Measurements from ENCODE around the gene BEST1.
A peak's percentile ranks its signal among the peaks of the same experiment; 100 is the strongest.

Gene BEST1

GRCh38 chr11:62004473-62004872, 54.3 kb downstream of the BEST1 start:
- no peak for TF ChIP-seq CTCF (IDR thresholded peaks at IDR 0.05; ENCODE audit: insufficient read depth, low read depth, low read length, missing control alignments)
- H3K4me3 ChIP-seq (ENCODE audit: low read length): no peak overlapping the region
- no peak for DNase-seq (ENCODE audit: low read depth)

GRCh38 chr11:62008193-62008592, 58.0 kb downstream of the BEST1 start:
- no peak for DNase-seq (ENCODE audit: low read depth)
- no peak overlapping the region for H3K4me3 ChIP-seq (ENCODE audit: low read length)
- no peak for TF ChIP-seq CTCF (IDR thresholded peaks at IDR 0.05; ENCODE audit: insufficient read depth, low read depth, low read length, missing control alignments)

DNA sequence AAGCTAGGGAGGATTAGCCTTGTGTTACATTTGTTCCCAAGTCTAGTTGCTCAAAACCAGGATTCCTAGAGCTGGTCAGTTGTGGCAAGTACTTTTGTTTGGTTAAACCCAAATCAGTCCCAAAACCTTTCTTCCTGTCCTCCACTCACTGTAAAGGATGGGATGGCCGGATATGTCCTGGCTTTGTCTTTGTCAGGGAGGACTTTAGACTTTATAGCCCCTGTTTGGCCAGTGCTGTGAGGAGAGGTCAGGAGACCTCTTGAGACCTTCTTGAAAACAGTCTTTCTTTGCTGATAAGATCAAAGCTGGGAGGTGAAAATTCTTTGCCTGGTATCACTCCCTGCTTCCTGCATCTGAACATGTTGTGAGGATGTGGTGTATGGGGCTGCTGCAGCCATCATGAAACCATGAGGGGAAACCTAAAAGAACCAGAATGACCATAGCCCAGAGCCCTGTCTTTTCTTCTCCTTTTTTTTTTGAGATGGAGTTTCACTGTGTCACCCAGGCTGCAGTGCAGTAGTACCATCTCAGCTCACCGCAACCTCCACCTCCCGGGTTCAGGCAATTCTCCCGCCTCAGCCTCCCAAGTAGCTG, 60.9 kb downstream of the BEST1 start:
- no peak overlapping the region for H3K4me3 ChIP-seq (ENCODE audit: low read length)
- no peak for TF ChIP-seq CTCF (IDR thresholded peaks at IDR 0.05; ENCODE audit: insufficient read depth, low read depth, low read length, missing control alignments)
- DNase-seq (ENCODE audit: low read depth): no peak

GRCh38 chr11:62011881-62012280, 61.7 kb downstream of the BEST1 start:
- no peak overlapping the region for H3K4me3 ChIP-seq (ENCODE audit: low read length)
- DNase-seq (ENCODE audit: low read depth): no peak
- no peak for TF ChIP-seq CTCF (IDR thresholded peaks at IDR 0.05; ENCODE audit: insufficient read depth, low read depth, low read length, missing control alignments)

DNA sequence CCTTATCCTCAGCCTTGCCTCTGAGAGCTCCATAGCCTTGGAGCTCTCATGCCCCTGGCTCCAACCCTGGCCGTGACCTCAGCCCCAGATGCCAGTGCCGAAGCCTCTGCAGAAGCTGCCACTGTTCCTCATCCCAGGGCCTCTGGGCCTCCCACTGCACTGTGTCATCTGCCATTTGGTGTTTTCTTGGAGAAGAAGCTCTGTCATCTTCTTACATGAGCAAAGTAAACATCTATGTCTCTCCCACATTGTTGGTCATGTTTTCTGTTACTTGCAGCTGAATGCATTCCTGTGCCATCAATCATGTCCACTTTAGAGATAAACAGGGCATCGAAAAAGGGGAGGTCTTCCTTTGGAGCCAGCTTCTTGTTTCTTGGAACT, 62.3 kb downstream of the BEST1 start:
- DNase-seq (ENCODE audit: low read depth): peak; percentile 64
- no peak for TF ChIP-seq CTCF (IDR thresholded peaks at IDR 0.05; ENCODE audit: insufficient read depth, low read depth, low read length, missing control alignments)
- no peak overlapping the region for H3K4me3 ChIP-seq (ENCODE audit: low read length)

DNA sequence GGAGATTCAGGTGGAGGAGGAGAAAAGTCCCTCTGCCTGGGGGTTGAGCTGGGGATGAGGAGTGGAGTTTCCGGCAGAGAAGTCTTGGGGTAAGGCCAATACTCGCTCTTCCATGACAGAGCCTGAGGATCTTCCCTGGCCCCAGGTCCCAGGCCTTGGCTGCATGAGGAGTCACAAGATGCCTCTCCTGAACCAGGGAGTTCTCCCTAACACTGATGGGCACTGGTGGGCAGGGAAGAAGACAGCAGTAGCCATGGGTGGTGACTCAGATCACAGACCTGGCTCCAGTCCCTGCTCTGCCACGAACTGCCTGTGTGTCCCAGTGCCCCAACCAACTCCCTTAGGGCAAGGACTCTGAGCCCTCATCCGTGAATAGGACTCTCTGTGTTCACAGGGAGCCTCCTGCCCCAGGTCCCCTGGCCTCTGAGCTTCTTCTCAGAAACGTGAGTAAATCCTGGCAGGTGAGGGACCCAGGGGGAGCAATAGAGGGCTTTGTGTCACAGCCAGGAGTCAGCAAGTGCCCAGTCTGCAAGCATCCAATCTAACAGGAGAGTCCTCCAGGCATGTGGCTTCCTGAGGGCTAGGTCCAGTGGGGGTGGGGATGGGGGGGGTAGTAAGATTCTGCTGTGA, 62.8 kb downstream of the BEST1 start:
- TF ChIP-seq CTCF (IDR thresholded peaks at IDR 0.05; ENCODE audit: insufficient read depth, low read depth, low read length, missing control alignments): no peak
- peak; percentile 35 for DNase-seq (ENCODE audit: low read depth)

More for the DNA sequence above, 62.8 kb downstream of the BEST1 start:
- no peak overlapping the region for H3K4me3 ChIP-seq (ENCODE audit: low read length)
